Measurements from ENCODE around the gene NTM.

The NTM gene

GRCh38 chr11:131756479-131757110, 386.2 kb downstream of the NTM start:
- peak; percentile 85 for DNase-seq

GRCh38 chr11:131758726-131759125, 388.3 kb downstream of the NTM start:
- DNase-seq = no peak

GRCh38 chr11:131759140-131759539, 388.7 kb downstream of the NTM start:
- no peak for DNase-seq

- DNase-seq = peak; percentile 95
Observed at GRCh38 chr11:131760091-131761061, 390.0 kb downstream of the NTM start.

GRCh38 chr11:131762346-131763110, 392.1 kb downstream of the NTM start:
- no peak for DNase-seq

- no peak for DNase-seq
Observed at GRCh38 chr11:131763193-131763890, 392.9 kb downstream of the NTM start.

GRCh38 chr11:131764126-131764525, 393.7 kb downstream of the NTM start:
- DNase-seq = no peak

GRCh38 chr11:131764649-131765048, 394.2 kb downstream of the NTM start:
- no peak for DNase-seq

- DNase-seq = no peak
Observed at GRCh38 chr11:131766637-131767036, 396.2 kb downstream of the NTM start.

GRCh38 chr11:131767421-131767820, 397.0 kb downstream of the NTM start:
- peak; percentile 59 for DNase-seq

- peak; percentile 62 for DNase-seq
Observed at GRCh38 chr11:131770801-131771200, 400.4 kb downstream of the NTM start.

- no peak for DNase-seq
Observed at GRCh38 chr11:131771471-131771870, 401.1 kb downstream of the NTM start.

- no peak for DNase-seq
Observed at GRCh38 chr11:131773626-131774025, 403.2 kb downstream of the NTM start.

GRCh38 chr11:131776211-131776610, 405.8 kb downstream of the NTM start:
- DNase-seq = no peak

- DNase-seq = no peak
Observed at GRCh38 chr11:131785801-131786200, 415.4 kb downstream of the NTM start.

- no peak for DNase-seq
Observed at GRCh38 chr11:131787119-131787518, 416.7 kb downstream of the NTM start.

GRCh38 chr11:131790586-131790985, 420.2 kb downstream of the NTM start:
- DNase-seq = no peak

GRCh38 chr11:131792243-131792642, 421.8 kb downstream of the NTM start:
- peak; percentile 48 for DNase-seq

- DNase-seq = no peak
Observed at GRCh38 chr11:131796089-131796488, 425.7 kb downstream of the NTM start.

- no peak for DNase-seq
Observed at GRCh38 chr11:131796541-131796940, 426.1 kb downstream of the NTM start.

GRCh38 chr11:131800452-131800851, 430.0 kb downstream of the NTM start:
- no peak for DNase-seq

GRCh38 chr11:131802440-131803115, 432.2 kb downstream of the NTM start:
- DNase-seq = no peak

All from fibroblast of skin of right quadriceps (primary cell).